H1 (cell line): ENCODE measurements around the gene COL4A4. TPM values are rescaled to one million over a fixed set of nuclear protein-coding genes. Genes with fewer than 3 reads are reported as not detected.

Source experiments
- CBX5 ChIP-seq: fragments of 300-800, 300-1000 bp; sonication (generic); IDR thresholded peaks from 2 replicates; pipeline ENCODE4 v1.7.1; 2016; ENCODE audit warnings: antibody characterized with exemption, low read length, low read depth
- CHD7 ChIP-seq: fragments of 300-600 bp; sonication (generic); IDR thresholded peaks from 2 replicates; pipeline ENCODE4 v1.7.1; 2012; ENCODE audit warnings: low read length, moderate library complexity, mild to moderate bottlenecking, inconsistent platforms; ENCODE audit not compliant: insufficient replicate concordance
- E2F6 ChIP-seq: IDR thresholded peaks from 2 replicates; pipeline ENCODE4 v1.6.1; 2012; ENCODE audit warnings: inconsistent platforms
- KDM5A ChIP-seq: fragments of 200-600 bp; IDR thresholded peaks from 2 replicates; pipeline ENCODE4 v1.7.1; 2012; ENCODE audit warnings: mild to moderate bottlenecking, low read length, inconsistent platforms, mixed read lengths
- NANOG ChIP-seq: IDR thresholded peaks from 2 replicates; pipeline ENCODE4 v1.6.1; 2011; ENCODE audit warnings: low read length, low read depth, mild to moderate bottlenecking, inconsistent platforms; ENCODE audit not compliant: insufficient read depth, poor library complexity, severe bottlenecking
- RBBP5 ChIP-seq: IDR thresholded peaks from 2 replicates; pipeline ENCODE4 v1.7.1; 2012; ENCODE audit warnings: low read depth, mild to moderate bottlenecking, inconsistent platforms, low read length, moderate library complexity, borderline replicate concordance
- SP1 ChIP-seq: IDR thresholded peaks from 2 replicates; pipeline ENCODE4 v1.6.1; 2011; ENCODE audit warnings: low read depth, low read length
- TAF1 ChIP-seq: IDR thresholded peaks from 2 replicates; pipeline ENCODE4 v1.6.1; 2011; ENCODE audit warnings: mild to moderate bottlenecking, low read depth, low read length
- TAF7 ChIP-seq: optimal IDR thresholded peaks from 2 replicates; pipeline ENCODE3; 2011; ENCODE audit warnings: low read depth, mild to moderate bottlenecking, inconsistent platforms, low read length, moderate library complexity, borderline replicate concordance
- polyA plus RNA-seq, 7 experiments: library from polyadenylated mRNA; depleted of rRNA in 3 of 7; stranded (reverse) in 5 of 7; unstranded in 2 of 7; fragments of >200 nt in 5 of 7; fragments of 200-250 nt in 2 of 7; gene quantifications; 1 replicate in 5 of 7; 2 replicates in 1 of 7; 4 replicates in 1 of 7; pipeline versions ENCODE4 v1.2.1 to v1.2.3, GENCODE V29; 2011 to 2013; ENCODE audit warnings: missing spikeins in 2 of 7, mixed read lengths in 2 of 7
- total RNA-seq: library from RNA; stranded (reverse); fragmentation: NEBNext Ultra II Directional; extraction: Animal tissue kit (Norgen Biotek cat#: 25700); gene quantifications from 2 replicates; pipeline ENCODE4 v1.2.1, GENCODE V29; 2021

COL4A4 gene
- total and polyA plus RNA-seq, 2 of the 8 experiments (the other 6 are each of a cell fraction or from before 2014, with no cell fraction given) = 0.33 to 1.7 TPM

- TF ChIP-seq CHD7 (no peak), RBBP5 (no peak), TAF7 (no peak), SP1 (no peak), TAF1 (no peak), E2F6 (no peak), KDM5A (no peak), CBX5 (no peak), NANOG (no peak)
These were observed 22.7 kb downstream of the COL4A4 start (continued) for GRCh38 chr2:227141301-227141700.
